Measurements from ENCODE around the gene MAP2K1.

MAP2K1 gene

GRCh38 chr15:66486887-66487286 is 100.2 kb downstream of the MAP2K1 start:
- peaks cover 0 to 21% (median 0%) of the 10 kb centered on the region in 4 donors for H3K4me1 ChIP-seq
- no peak for TF ChIP-seq CTCF (IDR thresholded peaks at IDR 0.05)
- no peak for DNase-seq
- no peaks in the 10 kb centered on the region for H3K27me3 ChIP-seq
- H3K4me3 ChIP-seq, result no peak overlapping the region
- peaks cover 14 to 68% (median 66%) of the 10 kb centered on the region in 3 donors for H3K36me3 ChIP-seq
- H3K27ac ChIP-seq, result no peak overlapping the region
- intact Hi-C loops (cut with DNase I; ENCODE audit: low total_unique reads), result no loop called here
- no peaks in the 10 kb centered on the region for H3K9me3 ChIP-seq

- no peak for TF ChIP-seq CTCF (IDR thresholded peaks at IDR 0.05)
- no peak overlapping the region for H3K27ac ChIP-seq
- H3K4me1 ChIP-seq, result peaks cover 0 to 21% (median 0%) of the 10 kb centered on the region in 4 donors
- no peak overlapping the region for H3K4me3 ChIP-seq
- H3K36me3 ChIP-seq, result peaks cover 15 to 67% (median 63%) of the 10 kb centered on the region in 3 donors
- DNase-seq, result no peak
- no peaks in the 10 kb centered on the region for H3K9me3 ChIP-seq
- intact Hi-C loops (cut with DNase I; ENCODE audit: low total_unique reads), result no loop called here
- no peaks in the 10 kb centered on the region for H3K27me3 ChIP-seq
Measured at GRCh38 chr15:66488525-66488924, 101.8 kb downstream of the MAP2K1 start.

- Histone ChIP-seq H3K4me1 (peaks cover 0 to 21% (median 0%) of the 10 kb centered on the region in 4 donors), H3K9me3 (no peaks in the 10 kb centered on the region), H3K27ac (no peak overlapping the region), H3K4me3 (no peak overlapping the region), H3K27me3 (no peaks in the 10 kb centered on the region), H3K36me3 (peaks cover 15 to 74% (median 69%) of the 10 kb centered on the region in 3 donors)
- intact Hi-C loops (cut with DNase I; ENCODE audit: low total_unique reads), result no loop called here
- no peak for TF ChIP-seq CTCF (IDR thresholded peaks at IDR 0.05)
- no peak for DNase-seq
Measured at GRCh38 chr15:66489179-66489791, 102.6 kb downstream of the MAP2K1 start.

- peaks cover 15 to 83% (median 70%) of the 10 kb centered on the region in 3 donors for H3K36me3 ChIP-seq
- intact Hi-C loops (cut with DNase I; ENCODE audit: low total_unique reads), result no loop called here
- no peaks in the 10 kb centered on the region for H3K9me3 ChIP-seq
- no peaks in the 10 kb centered on the region for H3K27me3 ChIP-seq
- DNase-seq, result no peak
- no peak overlapping the region for H3K27ac ChIP-seq
- TF ChIP-seq CTCF (IDR thresholded peaks at IDR 0.05), result no peak
- peaks cover 0 to 30% (median 6%) of the 10 kb centered on the region in 4 donors for H3K4me1 ChIP-seq
- H3K4me3 ChIP-seq, result no peak overlapping the region
Measured at GRCh38 chr15:66491846-66492245, 105.1 kb downstream of the MAP2K1 start.

DNA sequence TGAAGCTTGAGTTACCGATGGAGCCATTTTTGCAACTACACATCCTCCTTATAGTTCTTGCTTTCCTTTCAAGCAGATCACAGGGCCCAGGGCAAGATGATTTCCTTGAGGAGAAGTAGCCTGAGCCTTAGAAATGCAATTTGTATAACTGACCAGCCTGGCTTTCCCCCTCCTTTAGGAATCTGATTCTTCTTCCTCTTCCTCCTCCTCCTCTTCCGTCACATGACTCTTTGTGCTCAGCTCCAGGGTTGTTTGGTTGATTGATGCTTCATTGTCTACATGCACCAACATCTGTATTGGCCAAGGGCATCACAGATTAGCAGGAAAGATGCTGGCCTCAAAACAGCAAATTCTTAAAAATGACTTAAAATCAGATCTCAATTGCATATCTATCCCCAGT is 107.5 kb downstream of the MAP2K1 start:
- H3K4me1 ChIP-seq, result peaks cover 0 to 27% (median 9%) of the 10 kb centered on the region in 4 donors
- no peaks in the 10 kb centered on the region for H3K27me3 ChIP-seq
- H3K27ac ChIP-seq, result no peak overlapping the region
- H3K9me3 ChIP-seq, result no peaks in the 10 kb centered on the region
- no peak overlapping the region for H3K4me3 ChIP-seq
- DNase-seq, result no peak
- TF ChIP-seq CTCF (IDR thresholded peaks at IDR 0.05), result no peak
- H3K36me3 ChIP-seq, result peaks cover 23 to 77% (median 68%) of the 10 kb centered on the region in 3 donors
- intact Hi-C loops (cut with DNase I; ENCODE audit: low total_unique reads), result no loop called here
